GM19043 (cell line): ENCODE data around the gene CYGB.
"Not testable (repeated sequence)": the region's sequence is repeated elsewhere in the genome, so short reads cannot be mapped to it uniquely, and the experiment has no call there.

Experiments used
- ATAC-seq: cut with Tn5 transposase; IDR thresholded peaks from one replicate; pipeline ENCODE4 v1.9.1; 2021; ENCODE audit warnings: low read depth; ENCODE audit not compliant: unreplicated experiment

Gene CYGB

GRCh38 chr17:76525513-76525833 is 12.0 kb downstream of the CYGB start:
- ATAC-seq, result not testable (repeated sequence)

- no peak for ATAC-seq
These were observed 12.7 kb downstream of the CYGB start for GRCh38 chr17:76524598-76525512.

GRCh38 chr17:76523084-76524037 is 14.1 kb downstream of the CYGB start:
- no peak for ATAC-seq

GRCh38 chr17:76521683-76522082 is 15.8 kb downstream of the CYGB start:
- ATAC-seq, result not testable (repeated sequence)

GRCh38 chr17:76521262-76521661 is 16.2 kb downstream of the CYGB start:
- ATAC-seq, result no peak

- no peak for ATAC-seq
These were observed 18.2 kb downstream of the CYGB start for GRCh38 chr17:76519048-76519966.

- no peak for ATAC-seq
These were observed 19.9 kb downstream of the CYGB start for GRCh38 chr17:76517638-76518038.

GRCh38 chr17:76515274-76515949 is 22.1 kb downstream of the CYGB start:
- ATAC-seq, result no peak

- not testable (repeated sequence) for ATAC-seq
These were observed 23.2 kb downstream of the CYGB start for GRCh38 chr17:76514355-76514754.

- ATAC-seq, result no peak
These were observed 24.2 kb downstream of the CYGB start for GRCh38 chr17:76513306-76513692.

- ATAC-seq, result no peak
These were observed 24.9 kb downstream of the CYGB start for GRCh38 chr17:76512366-76513305.

GRCh38 chr17:76511668-76512365 is 25.7 kb downstream of the CYGB start:
- no peak for ATAC-seq

GRCh38 chr17:76510831-76511244 is 26.7 kb downstream of the CYGB start:
- no peak for ATAC-seq

GRCh38 chr17:76508472-76509063 is 28.9 kb downstream of the CYGB start:
- not testable (repeated sequence) for ATAC-seq

GRCh38 chr17:76506408-76507345 is 30.8 kb downstream of the CYGB start:
- ATAC-seq, result peak; percentile 53

GRCh38 chr17:76504117-76504516 is 33.4 kb downstream of the CYGB start:
- ATAC-seq, result no peak
